Activated T-cell treated with anti-CD3 and anti-CD28 coated beads, Interleukin-2, amount 50 U/mL, for 4 hours (primary cell): ENCODE results near the gene AMOTL2. TPM values are rescaled to one million over a fixed set of nuclear protein-coding genes. Genes with fewer than 3 reads are reported as not detected.

Experiments used
- ATAC-seq, 2 donors: fragments of 200-7000 bp; cut with Tn5 transposase; one replicate each; pipeline ENCODE4 v1.10.0; 2021
- DNase-seq: peaks from one replicate; pipeline ENCODE4 v3.0.0-alpha.2; 2020
- H3K27me3 Mint-ChIP-seq: one replicate; pipeline ENCODE4 v1.8.0; 2021; ENCODE audit warnings: low read depth, mixed read lengths
- H3K36me3 Mint-ChIP-seq: one replicate; pipeline ENCODE4 v1.8.0; 2022; ENCODE audit warnings: mixed read lengths; ENCODE audit not compliant: insufficient read depth
- H3K4me1 Mint-ChIP-seq: one replicate; pipeline ENCODE4 v1.8.0; 2021; ENCODE audit warnings: low read depth, mixed read lengths
- H3K4me3 Mint-ChIP-seq: one replicate; pipeline ENCODE4 v1.8.0; 2021; ENCODE audit warnings: mild to moderate bottlenecking, moderate library complexity, mixed read lengths
- H3K9me3 Mint-ChIP-seq: one replicate; pipeline ENCODE4 v1.8.0; 2021; ENCODE audit warnings: mixed read lengths
- total RNA-seq, 3 donors: library from RNA; stranded (reverse); gene quantifications; one replicate each; pipeline ENCODE4 v1.2.1, GENCODE V29; 2021

AMOTL2 gene
- total RNA-seq, 3 donors from 2014 or later = 0.16 to 0.87 (median 0.20) TPM

DNA sequence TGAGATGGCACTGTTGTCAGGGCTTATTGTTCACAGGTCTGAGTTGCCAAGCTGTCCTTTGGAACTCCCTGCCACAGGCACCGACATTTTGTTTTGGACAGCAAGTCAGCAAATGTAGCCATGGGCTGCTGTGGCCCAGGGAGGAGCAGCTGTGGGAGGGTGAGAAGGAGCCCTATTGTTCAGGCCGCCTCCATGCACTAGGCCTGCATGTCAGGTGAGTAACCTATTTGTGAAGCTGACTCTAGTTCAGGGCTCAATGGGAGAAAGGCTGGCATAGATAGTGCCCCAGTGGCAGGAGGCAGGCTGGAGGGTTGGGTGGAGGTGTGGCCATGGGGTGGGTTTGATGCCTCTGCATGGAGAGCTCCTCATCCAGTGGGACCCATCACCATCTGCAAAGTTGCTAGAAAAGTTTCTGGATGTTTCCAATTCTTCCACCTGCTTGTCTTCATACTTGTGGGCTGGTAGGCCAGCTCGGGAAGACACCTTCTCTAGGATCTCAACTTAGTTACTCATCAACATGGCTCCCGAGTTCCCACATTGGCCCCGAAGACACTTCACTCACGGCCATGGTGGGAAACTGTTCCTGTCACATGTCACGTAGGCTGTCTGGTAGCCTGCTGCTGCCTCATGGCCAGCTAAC, 19.5 kb downstream of the AMOTL2 start:
- Mint-ChIP-seq H3K9me3 (no peaks in the 10 kb centered on the region), H3K36me3 (no peaks in the 10 kb centered on the region), H3K4me3 (no peak overlapping the region), H3K27me3 (no peaks in the 10 kb centered on the region), H3K4me1 (no peaks in the 10 kb centered on the region)
- ATAC-seq = no peak
- no peak for DNase-seq

DNA sequence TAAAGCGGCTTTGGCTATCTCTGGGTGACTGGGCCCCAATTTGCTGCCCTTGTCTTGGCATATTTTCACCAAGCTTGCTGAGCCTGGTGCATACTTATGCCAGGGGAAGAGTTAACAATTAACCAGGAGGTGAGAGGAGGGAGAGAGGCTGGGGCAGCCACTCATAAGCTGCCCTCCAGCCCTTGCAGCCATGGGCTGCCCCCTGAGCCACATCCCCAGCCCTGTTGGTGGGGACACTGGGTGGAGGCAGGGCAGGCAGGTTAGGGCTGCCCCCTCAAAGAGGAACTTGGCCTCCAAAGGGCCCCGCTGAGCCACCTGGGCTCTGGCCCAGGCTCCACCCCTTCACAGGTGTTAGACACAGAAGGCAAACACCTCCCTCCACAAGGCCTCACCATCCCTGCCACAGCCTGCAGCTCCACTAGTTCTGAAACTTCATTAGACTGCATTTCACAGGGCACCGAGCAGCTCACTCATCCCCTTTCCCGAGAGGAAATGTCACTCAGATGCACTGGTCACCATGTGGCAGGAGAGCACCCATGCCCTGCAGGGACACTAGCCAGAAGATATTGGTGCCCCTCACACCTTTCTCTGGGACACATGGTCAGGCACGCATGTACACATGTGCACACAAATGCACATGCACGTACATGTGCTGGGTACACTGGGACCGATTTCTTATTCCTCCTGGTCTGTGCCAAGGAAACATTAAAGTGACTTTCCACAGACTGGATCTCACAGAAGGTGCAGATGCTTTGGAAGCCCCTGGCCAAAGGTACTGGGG, 20.2 kb downstream of the AMOTL2 start:
- no peak for ATAC-seq
- Mint-ChIP-seq H3K4me1 (no peaks in the 10 kb centered on the region), H3K27me3 (no peaks in the 10 kb centered on the region), H3K36me3 (no peaks in the 10 kb centered on the region), H3K4me3 (no peak overlapping the region), H3K9me3 (no peaks in the 10 kb centered on the region)
- no peak for DNase-seq

DNA sequence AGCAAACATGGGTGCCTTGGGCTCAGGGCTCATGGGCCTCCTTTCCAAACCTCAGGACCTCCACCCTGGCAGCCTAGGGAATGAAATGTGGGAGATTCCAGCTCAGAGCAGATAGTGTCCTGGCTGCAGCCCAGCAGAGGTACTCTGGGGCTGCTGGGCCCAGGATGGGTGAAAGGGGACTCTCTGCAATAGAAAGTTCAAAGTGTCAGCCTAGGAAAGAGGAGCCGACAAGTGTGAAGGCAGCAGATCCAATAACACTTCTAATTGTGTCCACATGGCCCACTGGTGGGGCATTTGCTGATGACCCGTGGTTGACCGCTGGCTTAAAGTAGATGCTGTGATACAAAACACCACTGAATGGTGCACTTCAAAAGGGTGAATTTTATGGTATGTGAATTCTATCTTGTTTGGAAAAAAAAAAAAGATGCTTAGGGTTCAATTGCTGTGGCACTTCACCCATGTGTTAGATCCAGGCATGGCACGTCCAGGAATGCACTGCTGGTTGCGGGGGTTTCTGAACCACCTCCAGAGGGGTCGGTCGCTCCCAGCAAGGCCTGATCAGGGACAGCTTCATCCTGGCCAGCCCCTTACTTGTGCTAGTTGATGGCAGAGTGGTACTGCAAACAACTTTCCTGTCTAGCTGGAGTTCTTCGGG, 20.9 kb downstream of the AMOTL2 start:
- ATAC-seq (no peak), DNase-seq (no peak)
- Mint-ChIP-seq H3K27me3 (no peaks in the 10 kb centered on the region), H3K9me3 (no peaks in the 10 kb centered on the region), H3K4me3 (no peak overlapping the region), H3K4me1 (no peaks in the 10 kb centered on the region), H3K36me3 (no peaks in the 10 kb centered on the region)

DNA sequence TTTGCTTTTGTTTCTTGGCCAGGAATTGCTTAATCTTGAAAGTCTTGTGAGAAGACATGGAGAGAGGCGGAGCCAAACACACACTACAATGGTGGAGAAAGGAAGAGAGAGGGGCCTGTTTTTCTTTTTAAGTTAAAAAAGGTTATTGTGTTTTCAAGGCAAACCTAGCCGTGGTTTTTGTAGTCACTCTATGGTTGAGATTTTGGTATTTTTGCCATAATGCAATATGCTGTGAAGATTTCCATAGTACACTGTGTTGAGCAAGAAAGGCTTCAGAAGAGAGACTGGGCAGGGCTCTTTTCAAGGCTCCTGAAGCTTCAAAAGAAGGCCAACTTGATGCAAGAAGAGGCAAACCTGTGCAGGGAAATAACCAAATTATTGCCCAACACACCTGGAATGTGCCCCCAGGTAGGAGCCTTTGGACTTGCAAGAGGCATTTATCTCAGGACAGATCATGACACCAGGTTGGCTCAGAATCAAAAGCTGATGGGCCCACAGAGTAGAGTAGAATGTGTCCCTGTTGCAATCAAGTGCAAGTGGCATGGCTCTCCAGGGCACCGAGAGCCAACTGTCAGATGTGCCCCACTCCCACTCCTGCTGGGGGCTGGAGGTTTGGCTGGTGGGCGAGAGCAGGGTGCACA, 22.1 kb downstream of the AMOTL2 start:
- Mint-ChIP-seq H3K9me3 (peaks cover under 1% of the 10 kb centered on the region), H3K36me3 (no peaks in the 10 kb centered on the region), H3K4me1 (no peaks in the 10 kb centered on the region), H3K4me3 (no peak overlapping the region), H3K27me3 (no peaks in the 10 kb centered on the region)
- ATAC-seq = no peak
- DNase-seq = no peak

DNA sequence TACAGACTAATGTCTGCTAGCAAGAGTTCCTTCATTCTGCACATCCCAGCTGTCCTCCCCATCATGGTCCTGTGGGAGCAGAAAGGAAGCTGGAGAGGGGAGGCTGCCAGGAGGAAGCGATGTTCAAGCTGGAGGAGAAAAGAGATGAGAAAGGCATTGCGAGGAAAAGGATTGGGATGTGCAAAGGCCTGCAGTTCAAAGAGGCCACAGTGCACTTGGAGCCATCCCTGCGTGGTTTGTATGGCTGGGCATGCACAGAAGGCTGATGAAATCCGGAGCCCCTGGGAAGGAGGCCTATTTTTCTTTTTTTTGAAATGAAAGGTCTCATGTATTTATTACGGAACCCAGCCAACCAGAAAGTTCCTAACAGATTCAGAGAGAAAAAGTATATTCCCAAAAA, 22.8 kb downstream of the AMOTL2 start:
- Mint-ChIP-seq H3K4me1 (no peaks in the 10 kb centered on the region), H3K9me3 (peaks cover 7% of the 10 kb centered on the region), H3K36me3 (no peaks in the 10 kb centered on the region), H3K27me3 (no peaks in the 10 kb centered on the region), H3K4me3 (no peak overlapping the region)
- DNase-seq (no peak), ATAC-seq (no peak)

DNA sequence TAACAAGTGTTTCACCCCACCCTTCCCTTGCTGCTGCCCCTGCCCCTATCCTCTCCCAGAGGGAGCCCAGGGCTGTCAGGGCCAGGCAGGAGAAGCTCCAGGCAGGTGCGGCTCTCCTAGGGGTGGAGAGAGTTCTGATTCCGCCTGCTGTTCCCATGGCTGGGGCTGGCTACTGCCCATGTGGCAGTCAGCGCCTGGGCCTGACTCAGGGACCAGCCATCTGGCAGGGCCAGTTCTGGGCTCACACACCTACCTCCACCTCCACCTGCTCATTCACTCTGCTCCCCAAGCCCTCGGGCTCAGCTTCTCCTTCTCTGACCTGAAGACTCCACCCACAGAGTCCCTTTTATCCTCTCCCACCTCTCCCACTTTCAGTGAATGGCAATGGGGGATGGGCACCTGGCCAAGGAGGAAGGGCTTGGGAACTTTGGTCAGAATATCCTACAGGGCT, 23.4 kb downstream of the AMOTL2 start:
- ATAC-seq (no peak), DNase-seq (no peak)
- Mint-ChIP-seq H3K36me3 (no peaks in the 10 kb centered on the region), H3K4me1 (no peaks in the 10 kb centered on the region), H3K9me3 (peaks cover 10% of the 10 kb centered on the region), H3K4me3 (no peak overlapping the region), H3K27me3 (no peaks in the 10 kb centered on the region)

DNA sequence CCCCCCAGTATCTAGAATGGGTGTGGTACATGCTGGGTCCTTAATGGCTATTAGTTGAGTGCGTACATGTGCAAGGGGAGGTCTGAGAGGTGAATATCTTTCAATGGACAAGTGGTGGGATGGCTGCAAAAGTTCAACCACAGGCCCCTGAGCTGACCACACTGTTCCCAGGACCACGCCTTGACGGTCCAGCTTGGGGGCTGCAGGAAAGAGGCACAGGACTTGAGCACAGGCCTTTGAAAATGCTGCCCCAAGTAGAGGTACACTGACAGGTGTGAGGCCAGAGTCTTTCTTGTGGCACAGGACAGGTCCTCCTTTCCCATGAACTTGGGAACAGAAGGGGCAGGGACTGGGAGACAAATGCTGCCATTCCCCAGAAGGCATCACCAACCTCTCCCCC, 24.0 kb downstream of the AMOTL2 start:
- no peaks in the 10 kb centered on the region for H3K4me1 Mint-ChIP-seq
- H3K36me3 Mint-ChIP-seq = no peaks in the 10 kb centered on the region
- peaks cover 10% of the 10 kb centered on the region for H3K9me3 Mint-ChIP-seq
- ATAC-seq = no peak
- no peak overlapping the region for H3K4me3 Mint-ChIP-seq
- no peak for DNase-seq
- no peaks in the 10 kb centered on the region for H3K27me3 Mint-ChIP-seq

DNA sequence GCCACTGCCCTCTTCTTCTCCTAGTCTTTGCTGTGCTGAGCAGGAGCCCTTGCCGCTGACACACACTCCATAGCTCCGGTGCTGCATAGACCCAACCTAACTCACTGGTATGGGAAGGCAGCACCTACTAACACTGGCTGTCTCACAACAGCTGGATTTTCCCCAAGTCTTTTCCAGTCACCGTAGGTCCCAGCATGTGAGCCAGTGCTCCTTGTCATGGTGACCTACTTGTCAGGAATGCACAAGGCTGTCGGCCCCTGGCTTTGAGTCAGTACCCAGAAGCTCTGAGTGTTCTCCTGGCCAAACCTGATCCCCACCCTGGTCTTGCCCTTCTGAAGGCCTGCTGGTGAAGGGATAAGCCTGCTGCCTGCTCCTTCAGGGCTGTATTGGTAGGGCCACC, 25.7 kb downstream of the AMOTL2 start:
- DNase-seq (no peak), ATAC-seq (no peak)
- no peaks in the 10 kb centered on the region for H3K27me3 Mint-ChIP-seq
- no peak overlapping the region for H3K4me3 Mint-ChIP-seq
- peaks cover 10% of the 10 kb centered on the region for H3K9me3 Mint-ChIP-seq
- H3K36me3 Mint-ChIP-seq = no peaks in the 10 kb centered on the region
- no peaks in the 10 kb centered on the region for H3K4me1 Mint-ChIP-seq

DNA sequence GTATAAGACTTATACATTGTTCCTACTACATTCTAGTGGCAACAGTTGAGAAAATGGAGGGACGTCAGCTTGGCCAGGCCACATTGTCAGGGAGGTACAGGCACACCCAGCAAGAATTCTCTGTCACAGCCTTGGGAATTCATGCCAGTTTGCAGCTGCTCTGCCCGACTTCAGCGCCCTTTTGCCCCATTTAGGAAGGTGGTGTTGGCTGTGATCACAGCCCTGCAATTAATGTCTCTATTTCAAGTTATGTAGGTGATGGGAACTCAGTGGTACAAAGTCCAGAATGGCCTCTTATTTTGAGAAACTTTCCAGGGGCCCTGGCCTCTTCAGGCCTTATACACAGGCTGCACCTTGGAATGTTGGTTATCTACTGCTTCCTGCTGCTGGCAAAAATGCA, 26.7 kb downstream of the AMOTL2 start:
- Mint-ChIP-seq H3K27me3 (no peaks in the 10 kb centered on the region), H3K9me3 (peaks cover 10% of the 10 kb centered on the region), H3K4me1 (no peaks in the 10 kb centered on the region), H3K36me3 (no peaks in the 10 kb centered on the region), H3K4me3 (no peak overlapping the region)
- ATAC-seq = no peak
- no peak for DNase-seq

DNA sequence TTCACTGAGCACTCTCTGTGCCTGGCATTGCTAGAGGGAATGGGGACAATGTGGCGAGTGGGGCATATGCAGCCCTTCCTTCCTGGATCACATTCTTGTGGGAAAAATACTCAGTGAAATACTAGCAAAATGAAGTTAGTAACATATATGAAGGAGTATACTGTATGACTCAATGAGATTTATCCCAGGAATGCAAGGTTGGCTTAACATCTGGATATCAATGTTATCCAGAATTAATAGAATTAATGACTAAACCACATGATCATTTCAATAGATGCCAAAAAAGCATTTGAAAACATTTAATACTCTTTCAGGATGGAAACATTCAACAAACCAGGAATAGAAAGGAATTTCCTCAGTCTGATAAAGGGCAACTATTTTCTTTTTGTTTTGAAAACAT, 27.5 kb downstream of the AMOTL2 start:
- H3K36me3 Mint-ChIP-seq = no peaks in the 10 kb centered on the region
- H3K27me3 Mint-ChIP-seq = no peaks in the 10 kb centered on the region
- no peak overlapping the region for H3K4me3 Mint-ChIP-seq
- DNase-seq = no peak
- peaks cover 10% of the 10 kb centered on the region for H3K9me3 Mint-ChIP-seq
- no peaks in the 10 kb centered on the region for H3K4me1 Mint-ChIP-seq
- no peak for ATAC-seq

DNA sequence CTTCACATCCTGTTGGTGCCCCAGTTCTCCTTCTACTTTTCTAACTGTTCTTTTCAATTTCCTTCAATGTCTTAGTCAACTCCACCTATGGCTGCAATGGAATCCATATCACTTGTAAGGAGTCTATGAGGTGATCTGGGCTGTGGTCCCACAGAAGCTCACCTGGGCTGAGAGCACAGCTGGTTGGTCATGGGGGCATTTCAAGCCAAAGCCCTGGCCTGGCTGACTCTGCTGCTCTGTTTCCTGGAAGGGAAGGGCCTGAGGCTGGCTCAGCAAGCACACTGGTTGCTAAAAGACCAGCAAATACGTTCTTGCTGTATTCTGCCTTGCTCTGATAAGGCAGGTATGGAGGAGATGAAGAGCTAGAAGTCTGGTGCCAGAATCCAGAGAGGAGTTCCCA, 29.0 kb downstream of the AMOTL2 start:
- ATAC-seq (no peak), DNase-seq (no peak)
- no peaks in the 10 kb centered on the region for H3K4me1 Mint-ChIP-seq
- no peaks in the 10 kb centered on the region for H3K27me3 Mint-ChIP-seq
- peaks cover 10% of the 10 kb centered on the region for H3K9me3 Mint-ChIP-seq
- no peak overlapping the region for H3K4me3 Mint-ChIP-seq
- H3K36me3 Mint-ChIP-seq = no peaks in the 10 kb centered on the region

DNA sequence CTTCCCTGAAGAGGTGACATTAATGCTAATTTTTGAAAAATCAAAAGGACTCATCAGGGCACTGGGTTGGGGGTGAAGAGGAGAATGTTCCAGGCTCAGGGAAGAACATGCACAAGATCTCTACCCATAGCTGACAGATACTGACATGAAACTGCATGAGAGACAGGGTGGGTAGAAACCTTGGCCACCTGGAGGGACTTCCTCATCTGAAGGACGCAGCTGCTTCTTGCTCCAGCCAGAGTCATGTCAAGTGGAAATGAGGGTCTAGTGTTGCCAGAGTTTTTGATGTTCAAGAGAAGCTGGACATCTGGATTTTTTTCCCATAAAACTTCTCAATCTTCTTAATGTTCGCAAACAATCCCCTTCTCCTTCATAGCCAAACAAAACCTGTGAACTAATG, 29.7 kb downstream of the AMOTL2 start:
- ATAC-seq = no peak
- Mint-ChIP-seq H3K4me3 (no peak overlapping the region), H3K4me1 (no peaks in the 10 kb centered on the region), H3K27me3 (no peaks in the 10 kb centered on the region), H3K9me3 (peaks cover 10% of the 10 kb centered on the region), H3K36me3 (no peaks in the 10 kb centered on the region)
- DNase-seq = no peak

DNA sequence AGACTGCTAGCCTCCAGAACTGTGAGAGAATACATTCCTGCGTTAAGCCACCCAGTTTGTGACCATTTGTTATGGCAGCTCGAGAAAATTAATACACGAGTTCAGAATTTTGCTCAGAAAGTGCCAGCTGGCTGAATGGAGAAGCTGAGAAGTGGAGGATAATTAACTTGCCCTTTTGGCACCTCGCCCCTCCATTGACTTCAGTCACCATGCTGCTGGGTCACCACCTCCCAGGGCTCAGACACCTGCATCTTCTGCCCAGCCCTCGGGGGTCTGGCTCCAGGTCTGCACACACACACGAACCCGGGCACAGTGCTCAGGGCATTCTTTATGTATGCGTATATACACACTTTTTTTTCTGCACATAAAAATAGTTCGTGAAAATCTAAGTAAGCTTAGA, 32.0 kb downstream of the AMOTL2 start:
- H3K4me1 Mint-ChIP-seq = no peaks in the 10 kb centered on the region
- H3K9me3 Mint-ChIP-seq = peaks cover 10% of the 10 kb centered on the region
- no peak overlapping the region for H3K4me3 Mint-ChIP-seq
- no peak for ATAC-seq
- H3K36me3 Mint-ChIP-seq = no peaks in the 10 kb centered on the region
- no peaks in the 10 kb centered on the region for H3K27me3 Mint-ChIP-seq
- no peak for DNase-seq

DNA sequence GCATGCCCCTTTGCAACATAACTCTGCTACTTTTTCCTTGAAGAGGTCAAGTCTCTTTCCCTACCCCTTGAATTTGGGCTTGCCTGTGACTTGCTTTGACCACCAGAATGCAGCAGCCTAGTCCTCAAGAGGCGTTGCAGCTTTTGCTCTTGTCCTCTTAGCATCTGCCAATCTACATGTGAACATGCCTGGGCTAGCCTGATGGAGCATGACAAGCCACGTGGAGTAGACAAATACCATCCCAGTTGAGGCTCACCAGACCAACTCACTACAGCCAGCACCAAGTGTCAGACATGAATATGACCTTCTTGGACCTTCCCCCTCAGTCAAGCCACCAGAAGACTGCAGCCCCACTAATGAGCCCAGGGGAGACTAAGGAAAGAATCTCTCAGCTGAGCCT, 32.9 kb downstream of the AMOTL2 start:
- Mint-ChIP-seq H3K27me3 (no peaks in the 10 kb centered on the region), H3K4me3 (no peak overlapping the region), H3K9me3 (peaks cover 3% of the 10 kb centered on the region), H3K4me1 (no peaks in the 10 kb centered on the region), H3K36me3 (no peaks in the 10 kb centered on the region)
- no peak for ATAC-seq
- DNase-seq = no peak
